NCI-H2107 treated with DMSO at 0.1 percent for 48 hours (cell line): Measurements from ENCODE around the gene NENF.
"Not testable (repeated sequence)": the region's sequence is repeated elsewhere in the genome, so short reads cannot be mapped to it uniquely, and the experiment has no call there.

Source experiments
- DNase-seq: peaks from one replicate; lab custom pipeline; 2025; ENCODE audit not compliant: unreplicated experiment; lab: John Stamatoyannopoulos, UW

Gene NENF

GRCh38 chr1:212480711-212481437 lies 48.2 kb downstream of the NENF start:
- DNase-seq, result not testable (repeated sequence)

DNA sequence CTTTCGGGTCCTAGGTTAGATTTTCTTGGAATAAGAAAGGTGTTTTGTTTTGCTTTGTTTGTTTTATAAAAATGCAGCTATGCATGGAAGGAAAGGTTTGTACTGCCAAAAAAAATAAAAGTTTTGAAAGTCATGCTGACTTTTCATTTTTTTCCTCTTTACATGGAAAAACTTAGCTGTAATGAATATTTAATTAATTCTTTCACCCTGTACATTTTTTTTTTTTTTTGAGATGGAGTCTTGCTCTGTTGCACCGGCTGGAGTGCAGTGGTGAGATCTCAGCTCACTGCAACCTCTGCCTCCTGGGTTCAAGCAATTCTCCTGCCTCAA lies 48.7 kb downstream of the NENF start:
- no peak for DNase-seq

- DNase-seq, result no peak
These were observed 49.4 kb downstream of the NENF start for GRCh38 chr1:212482006-212482636.

- no peak for DNase-seq
These were observed 50.1 kb downstream of the NENF start for GRCh38 chr1:212482637-212483441.

- DNase-seq, result no peak
These were observed 52.2 kb downstream of the NENF start for GRCh38 chr1:212484701-212485570.

- DNase-seq, result no peak
These were observed 52.8 kb downstream of the NENF start for GRCh38 chr1:212485571-212485912.

GRCh38 chr1:212485913-212486618 lies 53.3 kb downstream of the NENF start:
- peak; percentile 47 for DNase-seq

- no peak for DNase-seq
These were observed 53.9 kb downstream of the NENF start for GRCh38 chr1:212486619-212486975.

- no peak for DNase-seq
These were observed 54.6 kb downstream of the NENF start for GRCh38 chr1:212487286-212487685.

DNA sequence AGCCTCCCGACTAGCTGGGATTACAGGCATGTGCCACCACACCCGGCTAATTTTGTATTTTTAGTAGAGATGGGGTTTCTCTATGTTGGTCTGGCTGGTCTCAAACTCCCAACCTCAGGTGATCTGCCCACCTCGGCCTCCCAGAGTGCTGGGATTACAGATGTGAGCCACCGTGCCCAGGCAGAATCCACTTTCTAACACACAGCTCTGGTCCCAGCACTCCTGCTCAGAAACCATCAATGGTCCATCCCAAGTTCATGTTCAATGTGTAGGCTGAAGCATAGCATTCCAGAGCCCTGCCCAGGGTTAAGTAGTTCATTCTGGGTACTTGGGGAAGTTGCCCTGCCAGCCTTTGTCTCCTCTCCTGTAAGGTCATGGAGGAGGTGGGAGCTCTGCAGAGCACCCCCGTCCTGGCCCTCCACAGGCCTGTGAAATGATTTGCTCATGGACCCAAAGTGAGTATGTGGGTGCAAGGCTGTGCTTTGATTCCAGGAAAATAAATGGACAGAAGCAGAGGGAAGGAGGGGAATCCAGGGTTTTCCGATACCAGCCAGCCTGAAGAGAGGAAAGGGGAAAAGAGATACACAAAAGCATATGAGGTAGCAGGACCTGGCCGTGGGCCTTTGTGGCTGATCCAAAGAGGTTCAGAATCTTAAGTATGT lies 55.2 kb downstream of the NENF start:
- DNase-seq, result no peak

GRCh38 chr1:212488436-212489283 lies 55.9 kb downstream of the NENF start:
- peak; percentile 44 for DNase-seq

DNA sequence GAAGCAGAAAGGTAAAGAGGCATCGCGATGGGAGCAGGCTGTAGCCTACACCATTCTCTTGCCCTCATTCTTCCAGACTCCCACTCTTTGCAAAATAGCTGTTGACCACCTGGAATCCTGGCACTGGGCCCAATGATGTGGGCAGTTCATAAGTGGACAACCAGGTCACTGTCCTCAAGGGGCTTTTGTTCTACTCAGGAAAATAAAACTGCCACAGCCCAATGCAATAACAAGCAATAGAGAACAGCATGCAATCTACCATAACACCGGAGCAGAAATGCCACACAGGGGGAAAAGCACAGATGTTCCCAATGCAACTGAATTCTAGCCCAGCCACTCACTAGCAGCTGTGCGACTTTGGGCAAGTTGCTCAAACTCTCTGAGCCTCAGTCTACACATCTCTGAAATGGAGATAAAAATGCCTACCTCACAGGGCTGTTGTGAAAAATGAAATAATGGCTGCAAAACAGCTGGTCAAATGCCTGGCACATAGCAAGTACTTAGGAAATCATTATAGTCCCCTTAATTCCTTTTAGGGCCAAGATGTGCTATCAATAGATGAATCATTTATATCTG lies 56.7 kb downstream of the NENF start:
- DNase-seq, result no peak

DNA sequence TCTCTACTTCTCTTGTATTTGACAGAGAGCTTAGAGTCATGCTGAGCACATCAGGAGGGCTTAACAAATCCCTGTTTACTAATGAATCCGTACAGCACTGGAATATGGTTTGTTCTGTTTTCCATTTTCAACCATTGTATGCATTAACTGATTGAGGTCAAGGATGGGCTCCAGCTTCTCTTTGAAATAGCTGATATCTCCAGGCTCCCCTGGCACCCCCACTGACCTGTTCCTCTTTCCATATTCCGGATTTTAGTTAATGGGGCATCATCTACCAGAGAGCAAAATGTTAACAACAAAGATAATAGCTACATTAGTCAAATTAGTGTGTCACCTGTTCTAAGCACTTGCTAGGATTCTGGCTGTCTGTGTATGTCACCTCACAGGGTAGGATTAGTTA lies 57.6 kb downstream of the NENF start:
- DNase-seq, result peak; percentile 55

DNA sequence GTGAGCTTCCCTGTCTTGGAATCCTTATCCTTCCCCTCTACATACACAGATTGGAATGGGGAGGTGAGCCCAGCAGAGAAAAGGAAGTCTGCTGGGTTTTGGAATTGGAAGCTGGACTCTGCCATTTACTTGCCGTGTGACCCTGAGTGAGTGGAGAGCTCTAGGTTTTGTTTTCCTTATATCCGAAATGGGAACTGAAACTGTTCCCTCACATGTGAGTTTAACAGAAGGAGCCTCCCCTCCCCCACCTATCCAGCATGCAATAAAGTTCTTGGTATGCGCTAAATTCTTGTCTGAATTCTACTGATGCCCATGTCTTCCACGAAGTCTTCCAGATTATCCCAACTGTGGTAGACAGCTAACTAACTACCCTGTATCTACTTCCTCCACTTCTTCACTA lies 58.7 kb downstream of the NENF start:
- no peak for DNase-seq
